Liver (tissue), 9 donors: Measurements from ENCODE around the gene TTC38. TPM values are rescaled to one million over a fixed set of nuclear protein-coding genes. Genes with fewer than 3 reads are reported as not detected.

Experiments used
- DNase-seq: peaks from one replicate; pipeline ENCODE4 v3.0.0-alpha.2; 2017; ENCODE audit warnings: low spot score
- H3K27ac ChIP-seq, 2 donors: one replicate each; pipeline ENCODE4 v1.7.0; 2013; ENCODE audit warnings: inconsistent platforms in 2 of 2, low read length in 2 of 2, control low read depth in 1 of 2, low read depth in 1 of 2, mild to moderate bottlenecking in 1 of 2
- H3K27me3 ChIP-seq, 4 donors: one replicate each; pipeline versions ENCODE4 v1.6.1 to v1.7.0; 2013; ENCODE audit warnings: low read length in 3 of 4, inconsistent platforms in 1 of 4, mild to moderate bottlenecking in 1 of 4, moderate library complexity in 1 of 4; ENCODE audit not compliant: control insufficient read depth in 4 of 4, insufficient read depth in 4 of 4
- H3K36me3 ChIP-seq, 4 donors: one replicate each; pipeline versions ENCODE4 v1.6.1 to v1.7.0; 2013; ENCODE audit warnings: low read length in 3 of 4, mild to moderate bottlenecking in 3 of 4, low read depth in 1 of 4, moderate library complexity in 1 of 4; ENCODE audit not compliant: control insufficient read depth in 4 of 4, insufficient read depth in 3 of 4
- H3K4me1 ChIP-seq, 4 donors: one replicate each; pipeline versions ENCODE4 v1.6.1 to v1.7.0; 2013; ENCODE audit warnings: low read length in 3 of 4, mild to moderate bottlenecking in 3 of 4, moderate library complexity in 1 of 4; ENCODE audit not compliant: control insufficient read depth in 4 of 4, insufficient read depth in 4 of 4
- H3K4me3 ChIP-seq, 3 donors: one replicate each; pipeline versions ENCODE4 v1.6.1 to v1.7.0; 2013; ENCODE audit warnings: low read length in 3 of 3, control low read depth in 1 of 3, low read depth in 1 of 3, mild to moderate bottlenecking in 1 of 3
- H3K9ac ChIP-seq, 2 donors: one replicate each; pipeline ENCODE4 v1.7.0; 2013; ENCODE audit warnings: low read length in 2 of 2, mild to moderate bottlenecking in 2 of 2, moderate library complexity in 2 of 2, control low read depth in 1 of 2, low read depth in 1 of 2
- H3K9me3 ChIP-seq, 4 donors: one replicate each; pipeline versions ENCODE4 v1.6.1 to v1.7.0; 2013; ENCODE audit warnings: low read length in 3 of 4; ENCODE audit not compliant: control insufficient read depth in 4 of 4
- ATF3 ChIP-seq: IDR thresholded peaks from 2 replicates; pipeline ENCODE4 v1.6.1; 2016; ENCODE audit warnings: antibody characterized with exemption
- EGR1 ChIP-seq, 2 donors: IDR thresholded peaks; 2 replicates each; pipeline ENCODE4 v1.6.1; 2016 to 2018; ENCODE audit warnings: antibody characterized with exemption in 2 of 2, low read depth in 2 of 2
- FOXA1 ChIP-seq: IDR thresholded peaks from 2 replicates; pipeline ENCODE4 v1.6.1; 2016; ENCODE audit warnings: antibody characterized with exemption
- FOXA2 ChIP-seq: IDR thresholded peaks from 2 replicates; pipeline ENCODE4 v1.6.1; 2016; ENCODE audit warnings: antibody characterized with exemption
- GABPA ChIP-seq, 2 donors: IDR thresholded peaks in 1 of 2; conservative IDR thresholded peaks in 1 of 2; 2 replicates each; pipeline ENCODE4 v1.6.1; 2016; ENCODE audit warnings: antibody characterized with exemption in 2 of 2, mild to moderate bottlenecking in 1 of 2, moderate library complexity in 1 of 2
- HNF4G ChIP-seq: IDR thresholded peaks from 2 replicates; pipeline ENCODE4 v1.6.1; 2016; ENCODE audit warnings: antibody characterized with exemption
- JUND ChIP-seq, 2 donors: IDR thresholded peaks; 2 replicates each; pipeline ENCODE4 v1.6.1; 2016; ENCODE audit warnings: antibody characterized with exemption in 2 of 2
- NR2F2 ChIP-seq: IDR thresholded peaks from 2 replicates; pipeline ENCODE4 v1.6.1; 2016; ENCODE audit warnings: antibody characterized with exemption
- RAD21 ChIP-seq, 2 donors: IDR thresholded peaks; 2 replicates each; pipeline ENCODE4 v1.6.1; 2016; ENCODE audit warnings: antibody characterized with exemption in 2 of 2, mild to moderate bottlenecking in 2 of 2
- RXRA ChIP-seq, 2 donors: IDR thresholded peaks; 2 replicates each; pipeline ENCODE4 v1.6.1; 2017 to 2018; ENCODE audit warnings: antibody characterized with exemption in 2 of 2, mild to moderate bottlenecking in 1 of 2
- SP1 ChIP-seq: IDR thresholded peaks from 2 replicates; pipeline ENCODE4 v1.6.1; 2018; ENCODE audit warnings: antibody characterized with exemption, mild to moderate bottlenecking
- TAF1 ChIP-seq: conservative IDR thresholded peaks from 2 replicates; pipeline ENCODE4 v1.6.1; 2016; ENCODE audit warnings: antibody characterized with exemption, mild to moderate bottlenecking
- ZBTB33 ChIP-seq: IDR thresholded peaks from 2 replicates; pipeline ENCODE4 v1.6.1; 2016; ENCODE audit warnings: antibody characterized with exemption
- WGBS: extraction: QIAGEN DNeasy Blood & Tissue Kit; methylation state at CpG from one replicate; pipeline ENCODE4 v1.1.7; 2013; 5-methylcytosine and 5-hydroxymethylcytosine counted together
- polyA plus RNA-seq, 2 donors: library from polyadenylated mRNA; stranded (reverse) in 1 of 2; unstranded in 1 of 2; fragments of 200-250 nt in 1 of 2; fragments of >200 nt in 1 of 2; fragmentation: Nextera tagmentation in 1 of 2; extraction: Ambion mirVana in 1 of 2; gene quantifications; one replicate each; pipeline versions ENCODE4 v1.2.1 to v1.2.3, GENCODE V29; 2013 to 2015
- total RNA-seq, 2 donors: library from RNA; depleted of rRNA; stranded (reverse); fragments of >200 nt; gene quantifications; one replicate each; pipeline ENCODE4 v1.2.3, GENCODE V29; 2014
- TF ChIP-seq, protein P1 (sequence below): IDR thresholded peaks from 2 replicates; pipeline ENCODE4 v1.6.1; 2016; ENCODE audit warnings: antibody characterized with exemption
- TF ChIP-seq, protein P2 (sequence below): IDR thresholded peaks from 2 replicates; pipeline ENCODE4 v1.6.1; 2016; ENCODE audit warnings: antibody characterized with exemption, mild to moderate bottlenecking
- donor health status: healthy.
- donor health status: healthy.
- donor health status: healthy.
- donor health status: healthy.
- donor health status: healthy.

The TTC38 gene
- total and polyA plus RNA-seq, 4 donors, result 63.9 to 389 (median 128) TPM

DNA sequence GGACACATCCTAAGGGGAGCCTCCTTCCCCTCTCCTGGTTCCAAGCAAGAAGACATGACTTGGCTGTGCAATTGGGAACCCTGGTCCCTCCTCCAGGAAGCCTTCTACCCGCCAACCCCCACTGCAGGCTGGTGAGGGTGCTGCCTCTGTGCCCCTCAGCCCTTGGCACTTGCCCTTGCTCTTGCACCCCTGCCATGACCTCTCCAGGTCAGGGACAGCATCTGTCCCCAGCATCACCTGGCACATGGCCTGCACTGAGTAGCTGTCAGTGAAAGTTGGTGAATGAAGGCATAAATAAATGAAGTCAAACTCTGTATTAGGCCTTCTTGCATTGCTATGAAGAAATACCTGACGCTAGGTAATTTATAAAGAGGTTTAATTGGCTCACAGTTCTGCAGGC is 27.0 kb downstream of the TTC38 start:
- no peaks in the 10 kb centered on the region for H3K9me3 ChIP-seq
- WGBS, result 71% methylated on average over 2 of the region's 2 CpGs
- peaks cover 5 to 35% (median 25%) of the 10 kb centered on the region in 4 donors for H3K36me3 ChIP-seq
- TF ChIP-seq RXRA (IDR thresholded peaks at IDR 0.05) (peak; percentile 5 to 15), RAD21 (IDR thresholded peaks at IDR 0.05) (no peak)
- TF ChIP-seq, protein P1, sequence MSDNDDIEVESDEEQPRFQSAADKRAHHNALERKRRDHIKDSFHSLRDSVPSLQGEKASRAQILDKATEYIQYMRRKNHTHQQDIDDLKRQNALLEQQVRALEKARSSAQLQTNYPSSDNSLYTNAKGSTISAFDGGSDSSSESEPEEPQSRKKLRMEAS, result no peak
- no peaks in the 10 kb centered on the region for H3K27me3 ChIP-seq
- DNase-seq, result no peak
- no peak overlapping the region for H3K4me3 ChIP-seq
- no peak overlapping the region for H3K27ac ChIP-seq
- no peak overlapping the region for H3K9ac ChIP-seq
- H3K4me1 ChIP-seq, result peaks cover 7 to 28% (median 16%) of the 10 kb centered on the region in 4 donors

DNA sequence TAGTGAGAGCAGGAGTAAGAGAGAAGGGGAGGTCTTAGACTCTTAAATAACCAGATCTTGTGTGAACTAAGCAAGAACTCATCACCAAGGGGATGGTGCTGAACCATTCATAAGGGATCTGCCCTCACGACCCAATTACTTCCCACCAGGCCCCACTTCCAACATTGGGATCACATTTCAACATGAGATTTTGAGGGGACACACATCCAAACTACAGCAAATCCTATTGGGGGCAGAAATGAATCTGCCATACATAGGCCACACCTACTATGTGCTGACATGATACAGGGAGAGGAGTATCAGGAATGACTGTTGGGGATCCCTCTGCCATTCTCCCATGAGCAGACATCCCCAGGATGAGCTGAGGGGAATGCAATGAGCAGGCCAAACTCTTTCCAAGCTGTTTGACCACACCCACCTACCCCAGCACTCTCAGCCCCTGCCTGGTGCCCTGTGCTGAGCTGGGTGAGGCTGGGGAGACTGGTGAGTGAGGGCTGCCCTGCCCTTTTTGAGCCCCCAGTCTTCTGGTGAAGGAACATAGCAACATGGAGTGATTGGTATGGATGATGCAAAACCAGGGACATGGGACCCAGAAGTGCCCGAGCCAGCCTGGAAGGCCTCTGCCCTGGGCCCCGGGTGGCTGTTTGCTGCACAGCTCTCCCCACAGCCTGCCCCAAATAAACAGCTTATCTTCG is 27.6 kb downstream of the TTC38 start:
- 51% methylated on average over 4 of the region's 4 CpGs for WGBS

More for the DNA sequence above, 27.6 kb downstream of the TTC38 start:
- Histone ChIP-seq H3K9me3 (no peaks in the 10 kb centered on the region), H3K27me3 (no peaks in the 10 kb centered on the region), H3K27ac (peak overlapping the region; percentile 67 to 75), H3K9ac (no peak overlapping the region), H3K36me3 (peaks cover 4 to 29% (median 20%) of the 10 kb centered on the region in 4 donors), H3K4me1 (peaks cover 7 to 28% (median 16%) of the 10 kb centered on the region in 4 donors), H3K4me3 (peak overlapping the region in 1 of 3 donors; percentile 49)
- no peak for DNase-seq
- no peak for TF ChIP-seq TAF1
- TF ChIP-seq HNF4G, result no peak
- TF ChIP-seq, protein P1, result no peak
- TF ChIP-seq, protein P2, sequence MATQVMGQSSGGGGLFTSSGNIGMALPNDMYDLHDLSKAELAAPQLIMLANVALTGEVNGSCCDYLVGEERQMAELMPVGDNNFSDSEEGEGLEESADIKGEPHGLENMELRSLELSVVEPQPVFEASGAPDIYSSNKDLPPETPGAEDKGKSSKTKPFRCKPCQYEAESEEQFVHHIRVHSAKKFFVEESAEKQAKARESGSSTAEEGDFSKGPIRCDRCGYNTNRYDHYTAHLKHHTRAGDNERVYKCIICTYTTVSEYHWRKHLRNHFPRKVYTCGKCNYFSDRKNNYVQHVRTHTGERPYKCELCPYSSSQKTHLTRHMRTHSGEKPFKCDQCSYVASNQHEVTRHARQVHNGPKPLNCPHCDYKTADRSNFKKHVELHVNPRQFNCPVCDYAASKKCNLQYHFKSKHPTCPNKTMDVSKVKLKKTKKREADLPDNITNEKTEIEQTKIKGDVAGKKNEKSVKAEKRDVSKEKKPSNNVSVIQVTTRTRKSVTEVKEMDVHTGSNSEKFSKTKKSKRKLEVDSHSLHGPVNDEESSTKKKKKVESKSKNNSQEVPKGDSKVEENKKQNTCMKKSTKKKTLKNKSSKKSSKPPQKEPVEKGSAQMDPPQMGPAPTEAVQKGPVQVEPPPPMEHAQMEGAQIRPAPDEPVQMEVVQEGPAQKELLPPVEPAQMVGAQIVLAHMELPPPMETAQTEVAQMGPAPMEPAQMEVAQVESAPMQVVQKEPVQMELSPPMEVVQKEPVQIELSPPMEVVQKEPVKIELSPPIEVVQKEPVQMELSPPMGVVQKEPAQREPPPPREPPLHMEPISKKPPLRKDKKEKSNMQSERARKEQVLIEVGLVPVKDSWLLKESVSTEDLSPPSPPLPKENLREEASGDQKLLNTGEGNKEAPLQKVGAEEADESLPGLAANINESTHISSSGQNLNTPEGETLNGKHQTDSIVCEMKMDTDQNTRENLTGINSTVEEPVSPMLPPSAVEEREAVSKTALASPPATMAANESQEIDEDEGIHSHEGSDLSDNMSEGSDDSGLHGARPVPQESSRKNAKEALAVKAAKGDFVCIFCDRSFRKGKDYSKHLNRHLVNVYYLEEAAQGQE, result no peak
- no peak for TF ChIP-seq SP1
- TF ChIP-seq GABPA (IDR thresholded peaks at IDR 0.05 in 1 of 2, conservative IDR thresholded peaks at IDR 0.05 in 1 of 2), result no peak
- TF ChIP-seq EGR1 (IDR thresholded peaks at IDR 0.05; ENCODE audit: low read depth in 2 of 2), result no peak
- no peak for TF ChIP-seq RAD21 (IDR thresholded peaks at IDR 0.05)
- no peak for TF ChIP-seq ZBTB33
- TF ChIP-seq ATF3, result no peak
- TF ChIP-seq FOXA1, result no peak
- TF ChIP-seq JUND (IDR thresholded peaks at IDR 0.05), result no peak
- TF ChIP-seq FOXA2, result no peak
- TF ChIP-seq RXRA (IDR thresholded peaks at IDR 0.05), result no peak
- no peak for TF ChIP-seq NR2F2
